ENCODE measurements around the gene SMKR1. TPM values are rescaled to one million over a fixed set of nuclear protein-coding genes. Genes with fewer than 3 reads are reported as not detected.

SMKR1 gene
- total and polyA plus RNA-seq, 2 of the 8 experiments (the other 6 are each of a cell fraction or from before 2014, with no cell fraction given) = 0.39 to 1.6 TPM

DNA sequence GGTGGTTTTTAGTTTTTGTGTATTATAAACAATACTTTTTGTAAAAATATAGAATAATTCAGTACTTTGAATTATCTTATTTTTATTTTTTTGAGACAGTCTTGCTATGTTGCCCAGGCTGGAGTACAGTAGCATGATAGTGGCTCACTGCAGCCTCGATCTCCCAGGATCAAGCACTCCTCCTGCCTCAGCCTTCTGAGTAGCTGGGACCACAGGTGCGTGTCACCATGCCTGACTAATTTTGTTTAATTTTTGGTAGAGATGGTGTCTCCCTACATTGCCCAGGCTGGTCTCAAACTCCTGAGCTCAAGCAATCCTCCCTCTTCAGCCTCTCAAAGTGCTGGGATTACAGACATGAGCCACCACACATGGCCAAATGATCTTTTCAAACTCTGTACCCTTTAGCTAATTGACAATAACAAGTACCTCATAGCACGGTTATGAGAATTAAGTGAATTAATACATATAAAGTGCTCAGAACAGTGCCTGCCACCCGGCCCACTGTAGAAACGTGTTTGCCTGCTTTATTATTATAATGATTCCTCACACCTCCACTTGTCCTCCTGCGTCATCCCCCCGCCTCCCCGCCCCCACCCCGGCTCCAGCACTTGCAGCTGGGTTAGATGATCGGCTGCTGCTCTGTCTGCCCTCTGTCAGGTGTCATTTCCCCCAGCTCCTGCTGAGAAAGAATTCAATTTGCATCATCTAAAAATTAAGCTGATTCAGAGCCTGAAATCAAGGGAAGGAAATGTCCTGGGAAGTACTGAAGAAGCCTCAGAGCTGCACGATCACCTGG is 55.6 kb downstream of the SMKR1 start (continued):
- TF ChIP-seq TAF7 (optimal IDR thresholded peaks at IDR 0.05; ENCODE audit: borderline replicate concordance, low read depth, low read length) = no peak
- TF ChIP-seq EZH2 (IDR thresholded peaks at IDR 0.05; ENCODE audit: low read depth, low read length, severe bottlenecking) = no peak
- TF ChIP-seq TCF12 (IDR thresholded peaks at IDR 0.05; ENCODE audit: low read depth, low read length) = 0 out of 2 replicates have a peak, but pooled peaks have one; percentile 57
- no peak for TF ChIP-seq SRF (IDR thresholded peaks at IDR 0.05; ENCODE audit: low read depth, low read length)
- TF ChIP-seq EP300 (IDR thresholded peaks at IDR 0.05; ENCODE audit: borderline replicate concordance in 1 of 2, low read depth in 2 of 2, low read length in 2 of 2) = no peak
- no peak for TF ChIP-seq BACH1 (IDR thresholded peaks at IDR 0.05; ENCODE audit: low read length)
- 0 out of 2 replicates have a peak, but pooled peaks have one; percentile 28 for TF ChIP-seq CREB1 (IDR thresholded peaks at IDR 0.05)
- no peak for TF ChIP-seq SIRT6 (IDR thresholded peaks at IDR 0.05; ENCODE audit: low read length)
- no peak for TF ChIP-seq POLR2AphosphoS5 (IDR thresholded peaks at IDR 0.05; ENCODE audit: low read depth, low read length)
- TF ChIP-seq KDM1A (IDR thresholded peaks at IDR 0.05; ENCODE audit: borderline replicate concordance, low read length) = 0 out of 2 replicates have a peak, but pooled peaks have one; percentile 37
- TF ChIP-seq, protein P1, sequence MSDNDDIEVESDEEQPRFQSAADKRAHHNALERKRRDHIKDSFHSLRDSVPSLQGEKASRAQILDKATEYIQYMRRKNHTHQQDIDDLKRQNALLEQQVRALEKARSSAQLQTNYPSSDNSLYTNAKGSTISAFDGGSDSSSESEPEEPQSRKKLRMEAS (IDR thresholded peaks at IDR 0.05) = 0 out of 2 replicates have a peak, but pooled peaks have one; percentile 3
- TF ChIP-seq GABPA (IDR thresholded peaks at IDR 0.05; ENCODE audit: borderline replicate concordance, insufficient read depth, low read length) = no peak
- no peak for TF ChIP-seq RBBP5 (IDR thresholded peaks at IDR 0.05; ENCODE audit: borderline replicate concordance, low read depth, low read length)
- TF ChIP-seq BCL11A (IDR thresholded peaks at IDR 0.05; ENCODE audit: low read depth in 2 of 2, low read length in 2 of 2) = no peak
- no peak for TF ChIP-seq NANOG (IDR thresholded peaks at IDR 0.05; ENCODE audit: insufficient read depth, low read depth, low read length, poor library complexity, severe bottlenecking)
- TF ChIP-seq TAF1 (IDR thresholded peaks at IDR 0.05; ENCODE audit: low read depth, low read length) = no peak
